Activated CD4-positive, alpha-beta T cell treated with anti-CD3 and anti-CD28 coated beads, Interleukin-2, Interleukin-4, amounts not matched to agents 100 ng/mL and 50 ng/mL, durations not matched to agents 16 hours and 8 hours (primary cell): Measurements from ENCODE around the gene PIK3R2.
"Not testable (repeated sequence)": the region's sequence is repeated elsewhere in the genome, so short reads cannot be mapped to it uniquely, and the experiment has no call there.

Source experiments
- DNase-seq: peaks from one replicate; pipeline ENCODE4 v3.0.0-alpha.2; 2020; ENCODE audit warnings: low spot score

Gene PIK3R2

GRCh38 chr19:18155095-18156087 lies 2.4 kb downstream of the PIK3R2 start:
- no peak for DNase-seq

GRCh38 chr19:18156268-18156667 lies 3.3 kb downstream of the PIK3R2 start:
- DNase-seq, result no peak

DNA sequence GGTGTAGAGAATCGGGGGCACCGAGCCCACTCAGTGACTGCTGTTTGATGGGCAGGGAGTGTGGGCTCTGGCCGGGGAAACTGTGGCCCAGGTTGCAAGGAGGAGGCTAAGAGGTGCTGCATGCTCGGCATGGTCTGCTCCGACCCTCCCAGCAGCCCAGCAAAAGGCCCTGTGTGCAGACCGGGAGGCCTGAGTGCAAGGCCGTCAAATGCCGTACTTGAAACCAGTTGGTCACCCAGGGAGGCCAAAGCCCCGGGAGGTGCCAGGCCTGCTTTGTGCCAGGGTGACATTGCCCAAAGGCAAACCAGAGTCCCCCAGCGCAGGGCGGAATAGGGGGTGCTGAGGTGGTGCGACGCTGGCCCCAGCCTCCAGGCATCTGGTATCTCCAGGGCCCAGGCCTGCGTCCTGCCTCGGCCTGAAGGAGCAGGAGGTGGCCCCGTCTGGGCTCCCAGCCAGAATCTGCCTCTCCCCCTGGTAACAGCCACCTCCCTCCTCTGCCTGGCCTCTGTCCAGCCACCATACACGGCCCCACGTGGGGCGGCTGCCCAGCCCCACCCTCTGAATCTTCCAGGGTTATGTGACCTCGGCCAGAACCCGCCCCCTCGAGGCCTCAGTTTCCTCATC lies 4.0 kb downstream of the PIK3R2 start:
- no peak for DNase-seq

- no peak for DNase-seq
Measured at GRCh38 chr19:18157465-18158063, 4.6 kb downstream of the PIK3R2 start.

DNA sequence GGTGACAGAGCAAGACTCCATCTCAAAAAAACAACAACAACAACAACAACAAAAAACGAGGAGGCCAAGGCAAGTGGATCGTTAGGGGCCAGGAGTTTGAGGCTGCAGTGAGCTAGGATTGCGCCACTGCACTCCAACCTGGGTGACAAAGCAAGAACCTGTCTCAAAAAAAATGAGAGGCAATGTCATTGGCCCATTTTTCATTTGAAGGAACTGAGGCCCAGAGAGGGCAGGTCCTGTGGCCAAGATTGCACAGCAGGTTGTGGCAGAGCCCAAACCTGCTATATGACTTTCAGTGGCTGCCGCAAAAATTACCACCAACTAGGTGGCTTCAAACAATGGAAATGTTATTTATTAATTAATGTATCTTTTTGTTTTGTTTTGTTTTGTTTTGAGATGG lies 5.5 kb downstream of the PIK3R2 start:
- DNase-seq, result no peak

- DNase-seq, result not testable (repeated sequence)
Measured at GRCh38 chr19:18159059-18159616, 6.2 kb downstream of the PIK3R2 start.

GRCh38 chr19:18159810-18160209 lies 6.8 kb downstream of the PIK3R2 start:
- no peak for DNase-seq

- DNase-seq, result no peak
Measured at GRCh38 chr19:18160493-18160970, 7.6 kb downstream of the PIK3R2 start.

DNA sequence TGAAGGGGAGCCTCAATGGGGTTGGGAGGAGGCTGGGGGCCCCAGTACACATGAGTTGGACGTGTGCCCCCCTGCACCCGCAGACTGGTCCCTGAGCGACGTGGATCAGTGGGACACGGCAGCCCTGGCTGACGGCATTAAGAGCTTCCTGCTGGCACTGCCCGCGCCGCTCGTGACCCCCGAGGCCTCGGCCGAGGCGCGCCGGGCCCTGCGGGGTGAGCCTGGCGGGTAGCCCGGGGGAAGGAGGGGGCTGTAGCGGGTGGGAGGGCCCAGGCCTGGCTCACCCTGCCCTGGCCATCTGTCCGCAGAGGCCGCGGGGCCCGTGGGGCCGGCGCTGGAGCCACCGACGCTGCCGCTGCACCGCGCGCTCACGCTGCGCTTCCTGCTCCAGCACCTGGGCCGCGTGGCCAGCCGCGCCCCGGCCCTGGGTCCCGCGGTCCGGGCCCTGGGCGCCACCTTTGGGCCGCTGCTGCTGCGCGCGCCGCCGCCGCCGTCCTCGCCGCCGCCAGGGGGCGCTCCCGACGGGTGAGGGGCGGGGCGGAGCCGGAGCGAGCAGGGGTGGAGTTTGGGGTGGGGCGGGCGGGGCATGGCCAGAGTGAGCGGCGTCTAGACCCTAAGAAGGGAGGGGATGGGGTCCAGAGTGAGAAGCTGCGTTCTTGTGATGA lies 8.1 kb downstream of the PIK3R2 start:
- DNase-seq, result peak; percentile 84

GRCh38 chr19:18161636-18162002 lies 8.7 kb downstream of the PIK3R2 start:
- no peak for DNase-seq

DNA sequence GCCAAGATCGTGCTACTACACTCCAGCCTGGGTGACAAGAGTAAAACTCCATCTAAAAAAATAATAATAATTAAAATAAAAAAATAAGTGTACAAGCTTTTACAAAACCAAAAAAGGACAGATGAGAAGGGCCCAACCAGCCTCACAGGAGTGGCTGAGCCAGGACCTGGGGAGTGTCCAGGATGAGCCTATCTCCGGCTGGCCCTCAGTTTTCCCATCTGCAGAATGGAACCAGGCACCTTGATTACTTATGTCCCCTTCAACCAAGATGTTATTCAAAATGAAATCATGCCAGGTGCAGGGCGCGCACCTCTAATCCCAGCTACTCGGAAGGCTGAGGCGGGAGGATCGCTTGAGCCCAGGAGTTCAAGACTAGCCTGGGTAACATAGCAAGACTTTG lies 11.1 kb downstream of the PIK3R2 start:
- DNase-seq, result no peak

DNA sequence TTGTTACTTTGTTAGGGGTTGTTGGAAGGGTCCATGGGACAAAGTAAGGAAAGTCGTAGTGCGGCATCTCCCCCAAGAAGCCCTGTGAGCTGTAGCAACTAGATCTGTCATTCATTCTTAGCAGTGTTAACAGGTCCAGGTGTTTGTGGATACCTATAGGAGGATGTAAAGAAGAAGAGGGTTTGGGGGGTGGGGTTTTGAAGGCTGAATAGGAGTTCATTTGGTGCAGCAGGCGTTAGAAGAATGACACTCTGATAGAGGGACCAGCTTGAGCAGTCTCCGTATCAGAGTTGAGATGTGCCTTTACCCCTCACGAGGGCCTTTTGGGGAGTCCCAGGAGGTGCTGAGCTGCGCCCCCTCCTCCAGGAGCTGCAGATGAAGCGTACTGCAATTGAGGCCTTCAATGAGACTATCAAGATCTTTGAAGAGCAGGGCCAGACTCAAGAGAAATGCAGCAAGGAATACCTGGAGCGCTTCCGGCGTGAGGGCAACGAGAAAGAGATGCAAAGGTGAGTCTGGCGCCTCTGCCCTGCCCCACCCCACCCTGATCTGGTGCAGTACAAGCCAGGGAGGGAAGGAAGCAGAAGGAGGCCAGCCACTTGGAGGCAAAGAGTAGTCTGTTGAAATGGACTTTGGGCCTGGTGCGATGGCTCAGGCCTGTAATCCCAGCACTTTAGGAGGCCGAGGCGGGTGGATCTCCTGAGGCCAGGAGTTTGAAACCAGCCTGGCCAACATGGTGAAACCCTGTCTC lies 13.0 kb downstream of the PIK3R2 start:
- no peak for DNase-seq

GRCh38 chr19:18167011-18167410 lies 14.0 kb downstream of the PIK3R2 start:
- no peak for DNase-seq

DNA sequence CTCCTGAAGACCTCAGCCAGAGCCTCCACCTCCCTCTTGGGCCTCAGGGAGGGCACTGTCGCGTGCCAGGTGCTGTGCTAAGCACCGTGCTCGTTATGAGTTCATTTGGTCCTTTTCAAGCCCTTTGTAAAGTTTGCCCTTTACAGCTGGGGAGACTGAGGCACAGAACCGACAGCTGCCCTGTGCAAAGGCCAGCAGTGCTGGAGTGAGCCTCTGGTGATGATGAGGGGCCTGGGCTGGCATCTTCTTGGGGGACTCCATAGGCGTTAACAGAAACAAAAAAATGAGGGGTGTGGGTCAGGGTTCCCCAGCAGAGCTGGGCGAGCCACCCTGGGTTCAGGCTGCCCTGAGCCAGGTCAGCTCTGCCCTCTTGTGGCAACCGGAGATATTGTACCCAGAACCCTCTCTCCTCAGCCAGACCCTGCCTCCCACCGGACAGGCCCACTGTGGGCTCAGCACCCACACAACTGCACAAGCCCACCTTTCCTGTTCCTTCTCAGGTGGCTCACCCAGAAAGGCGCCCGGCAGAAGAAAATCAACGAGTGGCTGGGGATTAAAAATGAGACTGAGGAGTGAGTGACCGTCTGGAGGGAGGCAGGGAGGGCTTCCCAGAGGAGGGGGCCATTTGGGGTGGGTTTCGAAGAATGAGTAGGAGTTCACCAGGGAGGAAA lies 15.1 kb downstream of the PIK3R2 start:
- DNase-seq, result peak; percentile 74

DNA sequence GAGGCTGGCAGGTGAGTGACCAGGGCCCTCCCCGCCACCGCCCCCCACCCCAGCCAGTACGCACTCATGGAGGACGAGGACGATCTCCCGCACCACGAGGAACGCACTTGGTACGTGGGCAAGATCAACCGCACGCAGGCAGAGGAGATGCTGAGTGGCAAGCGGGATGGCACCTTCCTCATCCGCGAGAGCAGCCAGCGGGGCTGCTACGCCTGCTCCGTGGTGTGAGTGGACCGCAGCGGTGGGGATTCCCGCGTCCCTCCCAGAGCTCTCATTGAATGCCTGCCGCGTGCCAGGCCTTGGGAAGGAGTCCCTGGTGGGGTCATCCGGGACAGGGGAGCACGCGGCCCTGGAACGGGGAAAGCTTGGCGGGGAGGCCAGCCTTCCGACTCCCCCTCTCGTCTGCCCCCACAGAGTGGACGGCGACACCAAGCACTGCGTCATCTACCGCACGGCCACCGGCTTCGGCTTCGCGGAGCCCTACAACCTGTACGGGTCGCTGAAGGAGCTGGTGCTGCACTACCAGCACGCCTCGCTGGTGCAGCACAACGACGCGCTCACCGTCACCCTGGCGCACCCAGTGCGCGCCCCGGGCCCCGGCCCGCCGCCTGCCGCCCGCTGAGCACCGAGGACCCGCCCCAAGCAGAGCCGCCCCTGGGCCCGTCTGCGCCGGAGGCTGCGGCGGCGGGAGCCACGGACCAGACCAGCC lies 15.9 kb downstream of the PIK3R2 start:
- no peak for DNase-seq

DNA sequence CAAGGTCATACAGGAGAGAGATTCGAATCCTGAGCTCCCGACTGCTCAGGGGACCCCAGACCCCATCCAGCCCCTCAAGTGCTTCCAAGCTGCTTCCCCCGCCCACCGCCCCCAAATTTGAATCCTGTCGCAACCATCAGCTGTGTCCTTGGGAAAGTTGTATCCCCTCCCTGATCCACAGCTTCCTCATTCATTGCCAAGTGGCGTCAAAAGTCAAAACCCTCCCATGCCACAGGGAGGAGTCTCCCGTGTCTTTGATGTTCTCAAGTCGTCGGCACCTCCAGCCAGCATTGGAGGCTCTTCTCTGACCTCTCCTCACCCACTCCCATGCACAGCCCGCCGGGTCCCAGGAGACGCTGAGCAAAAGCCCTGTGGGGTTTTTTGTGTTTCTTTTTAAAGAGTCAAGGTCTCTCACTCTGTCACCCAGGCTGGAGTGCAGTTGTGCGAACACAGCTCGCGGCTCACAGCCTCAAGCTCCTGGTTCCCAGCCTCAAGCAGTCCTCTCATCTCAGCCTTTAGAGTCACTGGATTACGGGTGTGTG lies 17.8 kb downstream of the PIK3R2 start:
- no peak for DNase-seq

DNA sequence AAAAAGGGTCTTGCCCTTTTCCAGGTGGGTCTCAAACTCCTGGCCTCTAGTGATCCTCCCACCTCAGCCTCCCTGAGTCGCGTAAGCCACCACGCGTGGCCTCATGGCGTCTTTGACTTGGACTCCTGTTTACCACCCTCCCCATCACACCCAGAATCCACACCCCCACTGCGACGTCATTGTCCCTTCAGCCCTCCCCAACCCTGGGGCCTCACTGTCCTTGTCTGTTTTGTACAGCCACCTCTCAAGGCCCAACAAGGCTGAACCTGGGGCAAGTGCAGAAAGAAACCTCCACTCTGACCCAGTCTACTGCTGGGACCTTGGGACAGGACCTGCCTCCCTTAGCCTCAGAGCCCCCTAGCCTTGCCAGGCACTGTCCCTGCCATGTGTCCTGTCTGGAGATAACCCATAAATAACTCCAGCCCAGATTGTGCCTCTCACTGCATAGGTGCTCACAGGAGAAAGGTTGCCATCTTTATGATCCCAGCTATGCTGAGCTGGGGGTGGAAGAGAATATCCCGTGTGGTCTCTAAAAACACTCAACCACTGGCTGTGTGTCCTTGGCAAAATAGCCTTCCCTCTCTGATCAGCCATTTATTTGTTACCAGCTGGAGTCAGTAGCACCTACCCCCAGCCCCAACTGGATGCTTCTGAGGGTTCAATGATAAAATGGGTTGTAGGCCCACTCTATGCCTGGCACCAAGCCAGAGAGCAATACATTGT lies 18.8 kb downstream of the PIK3R2 start:
- DNase-seq, result no peak

GRCh38 chr19:18172331-18173053 lies 19.5 kb downstream of the PIK3R2 start:
- no peak for DNase-seq
